ENCODE measurements around the gene TBXAS1. TPM values are rescaled to one million over a fixed set of nuclear protein-coding genes. Genes with fewer than 3 reads are reported as not detected.

TBXAS1 gene
- total and polyA plus RNA-seq, 2 of the 8 experiments (the other 6 are each of a cell fraction or from before 2014, with no cell fraction given), result 0.86 to 2.1 TPM

GRCh38 chr7:140000666-140001268 lies 171.7 kb downstream of the TBXAS1 start:
- Histone ChIP-seq H3K27me3 (replicated peaks in 1 of 4; ENCODE audit: control insufficient read depth in 3 of 4, extremely low read depth in 1 of 4, insufficient read depth in 3 of 4, low read length in 3 of 4) (no peaks in the 10 kb centered on the region), H2BK20ac (ENCODE audit: low read length) (no peak overlapping the region), H4K91ac (replicated peaks; ENCODE audit: insufficient read length, low read length) (no peak overlapping the region), H3K9ac (replicated peaks in 1 of 4; ENCODE audit: extremely low read depth in 1 of 4, low read depth in 3 of 4, low read length in 3 of 4) (no peak overlapping the region), H3K18ac (ENCODE audit: extremely low read depth, low read length) (no peak overlapping the region), H3K4me2 (ENCODE audit: insufficient read depth in 1 of 2, low read depth in 2 of 2, low read length in 2 of 2) (no peak overlapping the region), H3K4ac (replicated peaks; ENCODE audit: insufficient read length, low read depth, low read length) (no peak overlapping the region), H4K5ac (ENCODE audit: insufficient read length, low read depth, low read length) (no peak overlapping the region), H2AK5ac (ENCODE audit: low read depth, low read length) (no peak overlapping the region), H2AFZ (ENCODE audit: low read length) (no peak overlapping the region), H3K23me2 (ENCODE audit: low read depth, low read length) (0 out of 2 replicates have a peak, but pooled peaks cover 2% of the 10 kb centered on the region), H2BK12ac (ENCODE audit: low read depth, low read length) (no peak overlapping the region), H3K14ac (ENCODE audit: insufficient read length) (no peak overlapping the region), H3K4me1 (replicated peaks in 1 of 4; ENCODE audit: control insufficient read depth in 3 of 4, insufficient read depth in 4 of 4, low read length in 3 of 4) (no peaks in the 10 kb centered on the region), H3K36me3 (ENCODE audit: control insufficient read depth in 2 of 4, insufficient read depth in 4 of 4, low read length in 3 of 4) (no peaks in the 10 kb centered on the region), H3K23ac (ENCODE audit: insufficient read length) (no peak overlapping the region), H3K4me3 (ENCODE audit: extremely low read depth in 1 of 4, insufficient read depth in 2 of 4, low read depth in 3 of 4, low read length in 4 of 4) (no peak overlapping the region), H4K20me1 (replicated peaks in 1 of 2; ENCODE audit: control insufficient read depth in 1 of 2, insufficient read depth in 2 of 2, low read length in 2 of 2) (no peaks in the 10 kb centered on the region), H3K27ac (ENCODE audit: low read depth, low read length) (no peak overlapping the region), H3K79me2 (ENCODE audit: control insufficient read depth in 1 of 2, insufficient read depth in 2 of 2, low read length in 2 of 2) (no peaks in the 10 kb centered on the region), H3K56ac (replicated peaks; ENCODE audit: insufficient read length, low read depth, low read length) (no peak overlapping the region), H4K8ac (ENCODE audit: extremely low read depth, insufficient read depth, low read length) (no peak overlapping the region), H2BK120ac (replicated peaks; ENCODE audit: low read depth, low read length) (no peak overlapping the region), H2BK15ac (ENCODE audit: low read length) (no peak overlapping the region), H3K9me3 (ENCODE audit: insufficient read depth in 2 of 2, low read depth in 1 of 2, low read length in 1 of 2) (no peaks in the 10 kb centered on the region), H3K79me1 (ENCODE audit: low read depth, low read length) (no peaks in the 10 kb centered on the region), H2BK5ac (ENCODE audit: low read depth, low read length) (no peak overlapping the region)
- FAIRE-seq (no peak), DNase-seq (ENCODE audit: low read depth in 1 of 2, low spot score in 2 of 2) (no peak)
- POLR2A ChIA-PET (ENCODE audit: partially characterized antibody), result no interaction called here
- CTCF ChIA-PET (ENCODE audit: partially characterized antibody), result interaction anchor here (0.6 to 11.1 kb wide), 12 partner anchors 9 to 393 kb away, joined by 3 to 122 read pairs (median 3); no protein-coding TSS in a partner anchor
- WGBS, 2 experiments (ENCODE audit: extremely low coverage in 1 of 2, insufficient coverage in 1 of 2, insufficient read length in 1 of 2, insufficient replicate concordance in 2 of 2, low coverage in 1 of 2, low lambda C conversion rate in 2 of 2, missing lambda C conversion rate in 1 of 2), result 80% methylated on average over 6 of the region's 6 CpGs; no CpG with 5 or more reads in 1 of the 2 experiments
- TF ChIP-seq PHF8 (conservative IDR thresholded peaks at IDR 0.05; ENCODE audit: low read depth, low read length), result no peak
- no peak for TF ChIP-seq BACH1 (IDR thresholded peaks at IDR 0.05; ENCODE audit: low read length)

Measured in H1 (cell line).